ENCODE results near the gene DHH.

DHH gene

GRCh38 chr12:49108958-49109404, 14.4 kb upstream of the DHH start:
- DNase-seq, result no peak

DNA sequence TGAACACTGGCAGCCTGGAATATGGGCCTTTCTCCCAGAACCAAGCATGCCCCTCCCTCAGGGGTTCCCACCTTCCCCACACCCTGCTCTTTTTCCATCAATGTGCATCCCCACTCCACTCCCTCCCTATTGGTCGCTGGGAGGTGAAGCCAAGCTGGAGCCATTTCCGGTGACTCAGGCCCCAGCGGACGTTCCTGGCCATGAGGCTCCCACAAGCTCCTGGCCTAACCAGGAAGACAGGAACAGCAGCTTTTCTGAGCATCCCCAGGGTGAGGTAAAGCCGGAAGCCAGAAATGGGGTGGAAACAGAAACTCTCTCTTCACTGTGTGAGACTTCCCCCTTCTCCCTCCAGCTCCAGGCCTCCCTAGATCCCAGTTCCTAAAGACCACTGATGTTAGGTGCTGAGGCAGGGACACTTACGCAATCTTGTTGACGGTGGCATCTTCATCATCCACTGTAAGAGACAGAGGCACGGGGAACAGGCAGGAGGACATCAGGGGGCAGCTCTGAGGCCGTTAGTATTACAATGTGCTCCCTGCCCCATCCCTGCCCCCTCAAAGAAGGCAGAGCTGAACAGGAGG, 11.0 kb upstream of the DHH start:
- DNase-seq, result no peak

DNA sequence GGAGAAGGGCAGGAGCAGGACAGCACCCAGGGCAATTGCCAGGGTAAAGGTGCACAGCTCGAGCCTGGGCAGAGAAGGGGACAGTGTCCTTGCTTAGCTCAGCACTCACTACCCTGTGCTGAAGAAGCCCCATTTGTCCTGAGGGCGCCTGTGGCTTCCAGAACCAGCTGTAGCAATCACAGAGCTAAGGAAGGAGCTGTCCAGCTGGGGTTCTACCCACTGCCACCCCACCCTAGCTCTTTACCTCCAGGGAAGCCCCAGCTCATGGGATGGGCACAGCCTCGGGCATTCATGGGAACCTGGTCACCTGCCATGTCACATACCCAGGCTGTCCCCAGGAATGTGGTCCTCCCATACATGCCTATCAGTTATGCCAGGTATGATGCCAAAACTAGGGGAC, 10.2 kb upstream of the DHH start:
- DNase-seq, result no peak

DNA sequence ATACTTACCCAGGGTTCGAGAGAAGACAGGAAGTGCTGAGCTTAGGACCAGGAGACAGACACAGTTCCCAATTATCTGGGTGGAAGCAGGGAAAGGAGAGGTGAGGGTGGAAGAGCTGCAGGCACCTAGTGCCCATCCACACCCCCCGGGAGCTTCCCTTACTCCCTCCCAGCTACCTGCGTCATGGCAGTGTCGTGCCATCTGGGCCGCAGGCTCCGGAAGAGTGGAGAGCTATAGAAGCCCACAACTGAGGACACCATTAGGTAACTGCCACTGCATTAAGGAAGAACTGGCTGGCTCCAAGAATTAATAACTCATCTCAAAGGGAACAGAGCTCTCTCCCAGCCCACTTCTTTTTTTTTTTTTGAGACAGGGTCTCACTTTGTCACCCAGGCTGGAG, 5.8 kb upstream of the DHH start:
- no peak for DNase-seq

GRCh38 chr12:49098703-49099102, 4.1 kb upstream of the DHH start:
- no peak for DNase-seq

GRCh38 chr12:49098035-49098451, 3.4 kb upstream of the DHH start:
- DNase-seq, result peak; percentile 39

GRCh38 chr12:49097381-49097780, 2.8 kb upstream of the DHH start:
- DNase-seq, result no peak

GRCh38 chr12:49094975-49095365, 369 bp upstream of the DHH start:
- no peak for DNase-seq

- no peak for DNase-seq
Observed at GRCh38 chr12:49093792-49094159, 825 bp downstream of the DHH start.

GRCh38 chr12:49092816-49093406, 1.7 kb downstream of the DHH start:
- no peak for DNase-seq

DNA sequence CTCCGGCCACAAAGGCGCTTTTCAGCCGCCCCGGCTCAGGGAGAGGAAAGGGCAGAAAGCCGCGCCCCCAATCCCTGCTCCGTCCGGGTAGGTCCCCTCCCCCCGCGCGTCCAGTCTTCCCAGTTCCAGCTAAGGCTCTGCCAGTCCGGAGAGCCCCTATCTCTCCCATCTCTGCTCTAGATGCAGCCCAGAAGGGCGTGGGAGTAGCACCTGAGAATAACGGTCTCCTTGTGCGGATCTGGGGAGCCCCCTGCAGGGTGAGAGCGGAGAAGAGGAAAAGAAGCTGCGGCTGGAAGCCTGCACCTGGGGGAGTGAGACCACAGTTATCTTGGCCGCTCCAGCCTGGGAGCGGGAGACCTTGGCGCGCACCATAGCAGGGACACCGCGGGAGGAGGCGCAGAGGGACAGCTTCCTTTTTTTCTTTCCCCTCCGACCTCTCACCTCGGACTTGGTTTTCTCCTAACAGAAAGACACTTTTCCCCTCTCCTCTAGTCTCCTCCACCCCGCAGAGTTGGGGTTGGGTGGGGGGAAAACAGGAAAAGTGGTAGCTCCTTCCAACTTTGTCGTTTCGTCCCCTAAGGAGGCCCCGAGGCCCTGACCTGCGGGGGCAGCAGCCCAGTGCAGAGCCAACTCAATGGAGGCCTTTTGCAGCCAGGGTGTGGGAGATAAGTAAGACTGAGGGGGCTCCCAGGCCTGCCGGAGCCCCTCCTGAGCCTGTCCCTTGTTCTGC, 2.4 kb downstream of the DHH start:
- no peak for DNase-seq

DNA sequence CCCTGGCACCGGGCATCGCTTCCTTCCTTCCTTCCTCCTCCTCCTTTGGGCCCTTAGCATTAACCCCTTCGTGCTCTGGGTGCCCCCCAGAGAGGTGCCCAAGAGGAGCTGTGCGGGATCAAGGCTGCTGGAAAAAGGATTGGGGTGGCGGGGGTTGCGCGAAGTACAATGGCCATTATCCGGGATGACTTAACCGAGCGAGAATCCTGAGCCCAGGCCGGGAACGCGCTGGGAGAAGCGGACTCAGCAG, 2.8 kb downstream of the DHH start:
- DNase-seq, result no peak

- no peak for DNase-seq
Observed at GRCh38 chr12:49091056-49091835, 3.4 kb downstream of the DHH start.

DNA sequence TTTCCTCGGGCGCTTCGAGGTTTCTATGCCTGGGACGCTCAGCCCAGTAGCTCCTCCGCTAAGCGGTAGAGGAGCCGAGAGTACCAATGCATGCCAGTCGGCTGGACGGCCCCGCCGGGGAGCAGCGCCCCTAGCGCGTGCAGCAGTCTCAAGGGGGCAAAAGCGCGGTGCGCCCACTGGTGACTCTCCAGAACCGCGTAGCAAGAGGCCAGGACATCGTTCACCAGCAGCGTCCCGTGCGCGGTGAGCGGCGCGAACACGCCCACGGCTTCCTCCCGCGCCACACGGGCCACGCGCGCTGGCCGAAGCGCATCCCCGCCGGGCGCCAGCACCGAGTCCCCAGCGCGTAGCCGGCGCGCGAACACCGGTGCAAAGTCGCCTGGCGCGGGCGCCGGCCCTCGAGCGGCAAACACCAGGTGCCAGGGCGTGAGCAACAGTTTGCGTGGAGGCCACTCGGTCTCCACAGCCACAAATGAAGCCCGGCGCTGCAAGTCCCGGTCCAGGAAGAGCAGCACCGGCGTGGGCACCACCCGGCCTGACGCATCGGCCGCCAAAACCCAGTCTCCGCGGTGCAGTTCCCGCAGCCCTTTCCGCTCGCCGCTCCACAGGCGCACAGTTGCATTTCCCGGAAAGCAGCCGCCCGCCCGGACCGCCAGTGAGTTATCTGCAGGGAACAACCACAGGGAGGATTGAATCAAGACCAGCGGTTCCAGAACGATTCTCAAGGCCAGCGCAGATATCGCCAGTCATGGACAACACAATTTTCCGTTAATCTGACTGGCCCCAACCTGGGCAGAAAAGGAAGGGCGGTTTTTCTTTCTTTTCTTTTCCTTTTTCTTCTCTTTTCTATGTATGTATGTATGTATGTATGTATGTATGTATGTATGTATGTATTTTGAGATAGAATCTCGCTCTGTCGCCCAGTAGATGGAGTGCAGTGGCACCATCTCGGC, 4.5 kb downstream of the DHH start:
- DNase-seq, result no peak

- DNase-seq, result no peak
Observed at GRCh38 chr12:49088932-49089330, 5.7 kb downstream of the DHH start.

GRCh38 chr12:49088150-49088931, 6.3 kb downstream of the DHH start:
- DNase-seq, result peak; percentile 87

- no peak for DNase-seq
Observed at GRCh38 chr12:49086116-49086515, 8.5 kb downstream of the DHH start.

GRCh38 chr12:49084438-49084837, 10.2 kb downstream of the DHH start:
- no peak for DNase-seq

GRCh38 chr12:49079793-49080192, 14.8 kb downstream of the DHH start:
- no peak for DNase-seq

DNA sequence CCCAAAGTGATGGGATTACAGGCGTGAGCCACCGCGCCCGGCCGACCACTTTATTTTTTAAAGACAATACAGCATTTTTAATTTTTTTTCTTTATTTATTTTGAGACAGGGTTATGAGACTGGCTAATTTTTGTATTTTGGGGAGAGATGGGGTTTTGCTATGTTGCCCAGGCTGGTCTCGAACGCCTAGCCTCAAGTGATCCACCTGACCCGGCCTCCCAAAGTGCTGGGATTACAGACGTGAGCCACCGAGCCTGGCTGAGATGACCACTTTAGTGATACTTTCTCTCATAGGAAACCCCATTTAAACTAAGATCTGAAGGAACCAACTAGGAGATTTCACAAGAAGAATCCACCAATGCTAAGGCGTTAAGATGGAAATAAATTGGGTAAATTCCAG, 23.6 kb downstream of the DHH start:
- no peak for DNase-seq

GRCh38 chr12:49069507-49070346, 24.9 kb downstream of the DHH start, which contains the start of gene RHEBL1:
Gene RHEBL1, minus strand, starts transcription at chr12:49069979. Its CDS starts 194 bp downstream, at chr12:49069785.
- peak; percentile 96 for DNase-seq
